ENCODE measurements around the gene ATP6V1B1. TPM values are rescaled to one million over a fixed set of nuclear protein-coding genes. Genes with fewer than 3 reads are reported as not detected.

Gene ATP6V1B1
- total and polyA plus RNA-seq, 7 donors: 0.16 to 1.9 (median 0.66) TPM; not detected in 4

DNA sequence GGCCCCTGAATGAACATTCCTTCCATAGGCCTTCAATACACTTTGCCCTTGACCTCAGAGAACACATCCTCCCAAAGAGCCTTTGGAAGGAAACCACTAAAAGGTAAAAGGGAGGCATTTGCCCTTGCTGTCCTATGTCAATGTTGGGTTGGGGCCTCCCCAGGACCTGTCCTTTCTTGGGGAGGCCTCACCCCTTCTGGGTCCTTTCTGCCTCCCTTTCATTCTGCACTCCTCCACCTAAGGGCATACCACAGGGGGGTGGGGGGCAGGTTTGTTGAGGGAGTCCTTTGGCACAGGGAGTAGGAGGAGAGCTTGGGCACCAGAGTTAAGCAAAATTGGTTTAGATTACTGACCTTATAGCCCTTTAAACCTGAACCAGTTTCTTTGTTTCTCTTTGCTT lies 32.5 kb upstream of the ATP6V1B1 start:
- Histone ChIP-seq H3K27me3 (peaks cover 63 to 100% (median 94%) of the 10 kb centered on the region in 3 donors), H3K4me3 (no peak overlapping the region), H3K27ac (no peak overlapping the region), H3K4me1 (peaks cover 0 to 37% (median 34%) of the 10 kb centered on the region in 4 donors), H3K36me3 (no peaks in the 10 kb centered on the region), H3K9me3 (no peaks in the 10 kb centered on the region)
- intact Hi-C loops (cut with DNase I): no loop called here
- no peak for DNase-seq
- no peak for TF ChIP-seq POLR2AphosphoS5 (IDR thresholded peaks at IDR 0.05)
- TF ChIP-seq EP300 (IDR thresholded peaks at IDR 0.05): no peak
- no peak for TF ChIP-seq POLR2A (IDR thresholded peaks at IDR 0.05)
- TF ChIP-seq, protein P1, sequence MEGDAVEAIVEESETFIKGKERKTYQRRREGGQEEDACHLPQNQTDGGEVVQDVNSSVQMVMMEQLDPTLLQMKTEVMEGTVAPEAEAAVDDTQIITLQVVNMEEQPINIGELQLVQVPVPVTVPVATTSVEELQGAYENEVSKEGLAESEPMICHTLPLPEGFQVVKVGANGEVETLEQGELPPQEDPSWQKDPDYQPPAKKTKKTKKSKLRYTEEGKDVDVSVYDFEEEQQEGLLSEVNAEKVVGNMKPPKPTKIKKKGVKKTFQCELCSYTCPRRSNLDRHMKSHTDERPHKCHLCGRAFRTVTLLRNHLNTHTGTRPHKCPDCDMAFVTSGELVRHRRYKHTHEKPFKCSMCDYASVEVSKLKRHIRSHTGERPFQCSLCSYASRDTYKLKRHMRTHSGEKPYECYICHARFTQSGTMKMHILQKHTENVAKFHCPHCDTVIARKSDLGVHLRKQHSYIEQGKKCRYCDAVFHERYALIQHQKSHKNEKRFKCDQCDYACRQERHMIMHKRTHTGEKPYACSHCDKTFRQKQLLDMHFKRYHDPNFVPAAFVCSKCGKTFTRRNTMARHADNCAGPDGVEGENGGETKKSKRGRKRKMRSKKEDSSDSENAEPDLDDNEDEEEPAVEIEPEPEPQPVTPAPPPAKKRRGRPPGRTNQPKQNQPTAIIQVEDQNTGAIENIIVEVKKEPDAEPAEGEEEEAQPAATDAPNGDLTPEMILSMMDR (IDR thresholded peaks at IDR 0.05): no peak

DNA sequence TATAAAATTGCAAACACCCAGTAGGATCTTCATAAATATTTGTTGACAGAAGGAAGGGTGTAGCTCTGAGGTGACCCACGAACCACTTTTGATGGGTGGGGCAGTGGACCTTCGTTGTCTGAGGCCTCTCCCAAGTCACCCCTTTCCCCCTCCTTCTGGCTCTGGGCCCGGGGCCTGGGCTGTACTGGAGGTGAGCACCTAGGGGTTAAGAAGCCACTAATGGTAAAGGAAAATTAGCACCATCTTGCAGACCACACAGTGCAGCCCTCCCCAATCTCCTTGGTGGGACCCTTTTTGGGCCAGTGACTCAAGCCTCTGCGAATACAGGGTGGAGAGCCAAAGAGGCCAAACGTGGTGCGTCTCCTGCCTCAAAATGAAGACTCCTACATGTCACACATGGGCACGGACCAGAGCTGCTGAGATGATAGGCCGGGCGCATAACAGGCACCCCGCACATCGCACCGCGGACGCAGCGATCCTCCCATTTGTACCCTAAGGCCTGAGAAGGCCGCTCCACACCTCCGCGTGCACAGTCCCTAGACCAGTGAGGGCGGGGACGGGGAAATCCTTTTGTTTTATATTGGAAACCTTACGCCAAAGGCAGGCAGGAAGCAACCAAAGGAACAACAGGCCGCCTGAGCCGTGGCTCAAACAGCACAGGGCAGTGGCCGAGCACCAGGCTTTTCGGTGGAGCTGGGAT lies 31.9 kb upstream of the ATP6V1B1 start:
- Histone ChIP-seq H3K36me3 (no peaks in the 10 kb centered on the region), H3K27ac (no peak overlapping the region), H3K9me3 (no peaks in the 10 kb centered on the region), H3K4me3 (no peak overlapping the region), H3K27me3 (peaks cover 63 to 100% (median 93%) of the 10 kb centered on the region in 3 donors), H3K4me1 (peaks cover 0 to 37% (median 34%) of the 10 kb centered on the region in 4 donors)
- TF ChIP-seq, protein P1 (IDR thresholded peaks at IDR 0.05): no peak
- TF ChIP-seq POLR2AphosphoS5 (IDR thresholded peaks at IDR 0.05) (no peak), EP300 (IDR thresholded peaks at IDR 0.05) (no peak), POLR2A (IDR thresholded peaks at IDR 0.05) (no peak)
- DNase-seq: no peak
- 47 to 79% methylated on average over 25 of the region's 25 CpGs for WGBS, 2 donors
- intact Hi-C loops (cut with DNase I): no loop called here

DNA sequence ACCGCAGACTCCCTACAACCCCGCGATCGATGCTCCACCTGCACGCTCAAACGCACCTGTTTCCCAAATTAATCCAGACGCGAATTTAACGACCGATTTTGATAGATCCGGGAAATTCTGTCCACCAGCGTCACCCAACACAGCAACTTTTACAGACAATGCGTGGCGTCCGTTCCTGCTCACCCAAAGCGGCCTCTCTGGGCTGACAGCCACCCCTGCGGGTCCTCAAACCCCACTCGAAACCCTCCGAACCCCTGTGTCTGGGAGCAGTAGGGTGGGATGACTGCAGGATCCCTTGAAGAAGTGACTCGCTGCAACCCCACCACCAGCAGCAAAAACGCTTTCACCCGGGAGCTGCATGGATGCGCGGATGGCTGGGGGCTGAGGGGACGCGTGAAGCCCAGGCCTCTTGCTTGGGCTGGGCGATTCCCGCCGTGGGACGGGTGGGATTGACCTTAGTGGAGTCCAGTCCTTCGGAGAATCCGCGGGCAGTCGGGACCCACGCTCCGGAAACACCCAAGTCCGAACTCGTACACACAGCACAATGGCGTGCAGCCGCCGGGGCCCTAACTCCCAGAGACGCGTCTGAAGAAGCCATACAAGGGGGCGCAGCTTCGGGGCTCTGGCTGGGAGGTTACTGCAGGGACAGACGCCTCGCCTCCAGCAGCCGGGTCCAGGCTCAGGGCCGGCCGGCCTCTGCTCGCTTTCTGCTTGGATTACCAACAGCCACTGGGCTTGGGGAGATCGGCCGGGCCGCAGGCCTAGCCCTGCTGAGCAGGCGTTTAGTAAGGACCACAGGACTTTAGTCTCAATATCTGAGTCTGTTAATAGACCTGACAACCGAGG lies 31.1 kb upstream of the ATP6V1B1 start:
- no peak for DNase-seq
- Histone ChIP-seq H3K4me3 (no peak overlapping the region), H3K27me3 (peaks cover 55 to 100% (median 92%) of the 10 kb centered on the region in 3 donors), H3K36me3 (no peaks in the 10 kb centered on the region), H3K4me1 (peaks cover 0 to 34% (median 33%) of the 10 kb centered on the region in 4 donors), H3K9me3 (no peaks in the 10 kb centered on the region), H3K27ac (no peak overlapping the region)
- TF ChIP-seq POLR2A (IDR thresholded peaks at IDR 0.05): no peak
- no peak for TF ChIP-seq EP300 (IDR thresholded peaks at IDR 0.05)
- TF ChIP-seq, protein P1 (IDR thresholded peaks at IDR 0.05): no peak
- TF ChIP-seq POLR2AphosphoS5 (IDR thresholded peaks at IDR 0.05): no peak
- WGBS, 2 donors: 34 to 78% methylated on average over 56 of the region's 56 CpGs
- intact Hi-C loops (cut with DNase I): no loop called here

DNA sequence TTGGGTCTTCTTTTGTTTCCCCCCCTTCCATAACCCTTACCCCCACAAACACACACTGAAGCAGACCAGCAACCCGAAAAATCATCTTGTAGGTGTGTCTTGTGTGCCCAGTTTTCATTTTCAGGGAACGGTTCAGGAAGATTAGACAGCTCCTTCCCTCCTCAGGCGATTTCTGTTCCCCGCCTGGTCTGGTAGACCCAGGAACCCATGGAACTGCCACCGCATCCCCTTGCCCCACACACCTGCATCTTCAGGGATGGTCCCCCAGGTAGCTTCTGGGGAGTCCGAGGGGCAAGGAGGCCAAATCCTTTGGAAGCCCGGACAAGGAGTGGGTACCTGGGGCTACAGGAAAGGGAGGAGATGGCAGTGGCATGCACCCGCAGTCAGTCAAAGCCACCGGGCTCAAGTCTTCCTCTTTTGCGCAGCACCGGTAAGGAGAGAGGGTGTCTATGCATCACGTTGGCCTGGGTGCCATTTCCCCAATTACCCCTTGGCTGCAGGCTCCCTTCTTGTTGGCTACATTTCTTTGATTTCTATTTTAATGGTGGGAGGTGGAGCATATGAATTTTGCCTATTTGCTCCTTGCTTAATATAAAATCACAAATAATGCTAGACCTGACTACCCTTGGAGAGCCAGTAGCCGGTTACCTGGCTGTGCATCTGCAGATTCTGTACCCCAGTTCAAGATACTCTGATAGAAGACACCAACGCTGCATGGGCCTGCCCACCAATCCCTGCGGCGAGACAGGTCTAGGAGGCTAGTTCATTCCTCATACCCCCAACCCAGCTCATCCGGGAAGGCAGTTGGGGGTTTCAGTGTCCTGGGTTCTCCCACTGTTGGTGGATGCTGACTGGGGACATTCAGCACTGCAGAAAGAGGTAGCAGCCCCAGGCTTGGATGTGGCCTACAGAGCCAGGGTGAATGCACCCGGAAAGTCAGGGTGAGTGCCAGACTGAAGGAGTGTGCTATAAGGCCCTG lies 30.0 kb upstream of the ATP6V1B1 start:
- no peaks in the 10 kb centered on the region for H3K36me3 ChIP-seq
- TF ChIP-seq POLR2A (IDR thresholded peaks at IDR 0.05) (no peak), POLR2AphosphoS5 (IDR thresholded peaks at IDR 0.05) (no peak), EP300 (IDR thresholded peaks at IDR 0.05) (no peak)
- TF ChIP-seq, protein P1 (IDR thresholded peaks at IDR 0.05): no peak
- intact Hi-C loops (cut with DNase I): no loop called here
- 49 to 83% methylated on average over 18 of the region's 18 CpGs for WGBS, 2 donors
- peaks cover 0 to 23% (median 21%) of the 10 kb centered on the region in 4 donors for H3K4me1 ChIP-seq
- no peaks in the 10 kb centered on the region for H3K9me3 ChIP-seq
- no peak for DNase-seq
- no peak overlapping the region for H3K4me3 ChIP-seq
- peaks cover 47 to 100% (median 81%) of the 10 kb centered on the region in 3 donors for H3K27me3 ChIP-seq
- no peak overlapping the region for H3K27ac ChIP-seq

All from sigmoid colon (tissue), 7 donors.